Osteocyte (in vitro differentiated cells): ENCODE data around the gene KPTN. TPM values are rescaled to one million over a fixed set of nuclear protein-coding genes. Genes with fewer than 3 reads are reported as not detected.

Source experiments
- DNase-seq: peaks from one replicate; pipeline ENCODE4 v3.0.0; 2021; ENCODE audit warnings: mixed read lengths; ENCODE audit not compliant: unreplicated experiment; ENCODE audit errors: extremely low spot score
- H3K27ac Mint-ChIP-seq: one replicate; pipeline ENCODE4 v1.8.0; 2021; ENCODE audit warnings: mild to moderate bottlenecking, mixed read lengths; ENCODE audit not compliant: unreplicated experiment
- H3K27me3 Mint-ChIP-seq: one replicate; pipeline ENCODE4 v1.8.0; 2021; ENCODE audit warnings: mixed read lengths; ENCODE audit not compliant: unreplicated experiment
- H3K36me3 Mint-ChIP-seq: one replicate; pipeline ENCODE4 v1.8.0; 2021; ENCODE audit warnings: mixed read lengths; ENCODE audit not compliant: unreplicated experiment
- H3K4me1 Mint-ChIP-seq: one replicate; pipeline ENCODE4 v1.8.0; 2021; ENCODE audit warnings: mixed read lengths; ENCODE audit not compliant: unreplicated experiment
- H3K4me3 Mint-ChIP-seq: one replicate; pipeline ENCODE4 v1.8.0; 2021; ENCODE audit warnings: mild to moderate bottlenecking, moderate library complexity, mixed read lengths; ENCODE audit not compliant: unreplicated experiment
- H3K9me3 Mint-ChIP-seq: one replicate; pipeline ENCODE4 v1.8.0; 2021; ENCODE audit warnings: mixed read lengths; ENCODE audit not compliant: unreplicated experiment
- total RNA-seq: library from RNA; stranded (reverse); gene quantifications from 2 replicates; pipeline ENCODE4 v1.2.1, GENCODE V29; 2021
- TF ChIP-seq, protein P1 (sequence below): fragments of 200-600 bp; sonication (generic); IDR thresholded peaks from 2 replicates; pipeline ENCODE4 v1.5.0; 2021; ENCODE audit warnings: antibody characterized with exemption, mild to moderate bottlenecking, moderate library complexity

The KPTN gene
- total RNA-seq, 1 donor from 2014 or later, result 14.5 TPM

DNA sequence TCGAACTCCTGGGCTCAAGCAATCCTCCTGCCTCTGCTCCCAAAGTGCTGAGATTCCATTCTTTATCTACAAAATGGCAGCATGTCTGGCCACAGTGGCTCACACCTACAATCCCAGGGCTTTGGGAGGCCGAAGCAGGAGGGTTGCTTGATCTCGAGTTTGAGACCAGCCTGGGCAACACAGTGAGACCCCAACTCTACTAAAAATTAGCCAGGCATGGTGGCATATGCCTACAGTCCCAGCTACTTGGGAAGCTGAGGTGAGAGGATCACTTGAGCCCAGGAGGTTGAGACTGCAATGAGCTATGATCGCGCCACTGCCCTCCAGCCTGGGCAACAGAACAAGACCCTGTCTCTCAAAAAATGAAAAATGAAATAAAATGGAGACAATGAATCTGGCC, 24.7 kb upstream of the KPTN start:
- H3K36me3 Mint-ChIP-seq, result peaks cover 6% of the 10 kb centered on the region
- no peak overlapping the region for H3K4me3 Mint-ChIP-seq
- no peaks in the 10 kb centered on the region for H3K9me3 Mint-ChIP-seq
- TF ChIP-seq, protein P1, sequence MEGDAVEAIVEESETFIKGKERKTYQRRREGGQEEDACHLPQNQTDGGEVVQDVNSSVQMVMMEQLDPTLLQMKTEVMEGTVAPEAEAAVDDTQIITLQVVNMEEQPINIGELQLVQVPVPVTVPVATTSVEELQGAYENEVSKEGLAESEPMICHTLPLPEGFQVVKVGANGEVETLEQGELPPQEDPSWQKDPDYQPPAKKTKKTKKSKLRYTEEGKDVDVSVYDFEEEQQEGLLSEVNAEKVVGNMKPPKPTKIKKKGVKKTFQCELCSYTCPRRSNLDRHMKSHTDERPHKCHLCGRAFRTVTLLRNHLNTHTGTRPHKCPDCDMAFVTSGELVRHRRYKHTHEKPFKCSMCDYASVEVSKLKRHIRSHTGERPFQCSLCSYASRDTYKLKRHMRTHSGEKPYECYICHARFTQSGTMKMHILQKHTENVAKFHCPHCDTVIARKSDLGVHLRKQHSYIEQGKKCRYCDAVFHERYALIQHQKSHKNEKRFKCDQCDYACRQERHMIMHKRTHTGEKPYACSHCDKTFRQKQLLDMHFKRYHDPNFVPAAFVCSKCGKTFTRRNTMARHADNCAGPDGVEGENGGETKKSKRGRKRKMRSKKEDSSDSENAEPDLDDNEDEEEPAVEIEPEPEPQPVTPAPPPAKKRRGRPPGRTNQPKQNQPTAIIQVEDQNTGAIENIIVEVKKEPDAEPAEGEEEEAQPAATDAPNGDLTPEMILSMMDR, result no peak
- DNase-seq, result no peak
- H3K27me3 Mint-ChIP-seq, result no peaks in the 10 kb centered on the region
- no peak overlapping the region for H3K27ac Mint-ChIP-seq
- peaks cover 39% of the 10 kb centered on the region for H3K4me1 Mint-ChIP-seq

DNA sequence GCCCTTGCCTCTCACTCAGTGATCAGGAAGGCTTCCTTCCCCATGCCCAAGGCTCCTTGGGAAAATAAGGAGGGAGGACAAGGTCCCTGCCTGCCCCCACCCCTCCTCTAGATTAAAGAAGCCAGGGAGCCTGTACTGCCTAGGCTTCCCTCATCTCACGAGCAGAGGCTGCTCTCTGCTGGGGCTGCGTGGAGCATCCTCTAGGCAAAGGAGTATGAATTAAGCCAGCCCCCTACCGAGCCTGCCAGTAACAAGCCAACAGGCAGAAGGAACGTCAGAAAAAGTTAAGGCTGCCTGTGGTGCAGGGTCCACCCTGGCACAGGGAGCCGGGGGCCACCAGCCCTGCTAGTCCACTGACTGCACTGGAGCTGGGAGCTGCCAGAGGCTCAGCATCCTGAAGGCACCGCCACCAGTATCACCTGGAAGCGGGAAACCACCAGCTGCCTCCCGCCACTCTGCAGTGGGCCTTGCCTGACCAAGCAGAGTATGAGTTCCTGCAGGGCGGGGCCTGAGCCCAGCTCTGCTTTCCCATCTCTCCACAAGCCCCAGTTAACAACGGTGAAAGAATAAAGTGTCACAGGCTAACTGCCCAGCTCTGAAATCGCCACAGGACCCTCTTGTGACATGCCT, 24.0 kb upstream of the KPTN start:
- DNase-seq, result no peak
- Mint-ChIP-seq H3K27ac (no peak overlapping the region), H3K36me3 (peaks cover 9% of the 10 kb centered on the region), H3K4me3 (no peak overlapping the region), H3K4me1 (peaks cover 33% of the 10 kb centered on the region), H3K27me3 (no peaks in the 10 kb centered on the region), H3K9me3 (no peaks in the 10 kb centered on the region)
- TF ChIP-seq, protein P1, result no peak

DNA sequence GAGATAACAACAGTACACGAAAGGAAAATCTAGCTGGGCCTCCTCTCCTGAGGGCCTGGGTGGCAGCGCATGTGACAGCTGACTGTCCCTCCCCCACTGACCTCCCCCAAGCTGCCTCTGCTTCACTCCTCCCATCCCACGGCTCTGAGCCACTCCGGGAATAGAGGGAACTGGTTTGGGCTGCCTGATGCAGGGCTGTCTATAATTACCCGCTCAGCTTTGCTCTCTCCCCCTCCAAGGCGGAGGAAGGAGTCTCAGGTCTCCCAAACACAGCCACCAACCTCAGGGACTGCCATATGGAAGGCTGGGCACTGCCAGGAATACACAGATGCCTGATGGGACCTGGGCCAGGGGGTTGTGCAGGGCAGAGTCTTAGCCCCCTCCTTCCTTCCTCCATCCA, 23.0 kb upstream of the KPTN start:
- Mint-ChIP-seq H3K27ac (no peak overlapping the region), H3K36me3 (peaks cover 13% of the 10 kb centered on the region), H3K9me3 (no peaks in the 10 kb centered on the region), H3K4me3 (no peak overlapping the region), H3K4me1 (peaks cover 22% of the 10 kb centered on the region), H3K27me3 (no peaks in the 10 kb centered on the region)
- TF ChIP-seq, protein P1, result no peak
- DNase-seq, result no peak

DNA sequence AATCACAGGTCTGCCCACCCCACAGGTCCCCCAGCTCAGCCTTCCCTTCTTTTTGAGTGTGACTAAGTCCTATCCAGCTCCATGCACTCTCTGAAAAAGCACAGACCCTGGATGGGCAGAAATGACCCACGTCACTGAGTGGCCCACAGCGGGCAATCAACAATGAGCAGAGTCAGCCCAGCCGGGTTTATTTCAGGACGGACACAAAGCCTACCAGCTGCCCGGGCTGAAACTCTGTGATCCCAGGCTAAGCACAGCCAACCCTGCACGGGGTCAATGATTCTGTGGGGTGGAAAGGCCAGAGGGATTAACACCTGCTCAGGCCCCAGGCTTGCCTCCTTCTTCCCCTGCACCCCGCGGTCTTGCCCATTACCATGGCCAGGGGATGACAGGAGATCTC, 22.4 kb upstream of the KPTN start:
- H3K36me3 Mint-ChIP-seq, result peaks cover 16% of the 10 kb centered on the region
- no peaks in the 10 kb centered on the region for H3K9me3 Mint-ChIP-seq
- DNase-seq, result no peak
- no peak overlapping the region for H3K27ac Mint-ChIP-seq
- TF ChIP-seq, protein P1, result no peak
- H3K4me3 Mint-ChIP-seq, result no peak overlapping the region
- peaks cover 17% of the 10 kb centered on the region for H3K4me1 Mint-ChIP-seq
- no peaks in the 10 kb centered on the region for H3K27me3 Mint-ChIP-seq

DNA sequence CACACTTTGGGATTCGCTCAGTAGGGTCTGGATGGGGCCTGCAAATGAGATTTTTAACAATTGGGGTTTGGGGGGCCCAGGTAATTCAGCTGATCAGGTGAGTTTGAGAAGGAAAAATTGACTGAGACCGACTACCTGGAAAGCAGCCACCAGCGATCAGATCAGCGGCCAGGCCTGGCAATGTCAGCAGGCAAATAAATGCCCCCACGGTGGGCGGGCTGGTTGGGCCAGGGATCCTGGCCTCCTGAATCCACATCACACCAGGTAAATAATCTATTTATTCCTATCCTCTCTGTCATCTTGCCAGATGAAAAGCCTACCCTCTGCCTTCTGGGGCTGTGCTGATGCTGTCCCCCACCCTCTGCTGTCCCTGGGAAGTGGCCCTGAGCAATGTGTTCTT, 21.5 kb upstream of the KPTN start:
- Mint-ChIP-seq H3K4me3 (no peak overlapping the region), H3K4me1 (peaks cover 11% of the 10 kb centered on the region), H3K27me3 (no peaks in the 10 kb centered on the region), H3K9me3 (no peaks in the 10 kb centered on the region), H3K36me3 (peaks cover 16% of the 10 kb centered on the region), H3K27ac (no peak overlapping the region)
- DNase-seq, result no peak
- TF ChIP-seq, protein P1, result no peak
